T-helper 1 cell treated with Interleukin-12 subunit alpha and Interleukin-12 subunit beta and Interleukin-4 antibody, amounts not matched to agents 30 μg/mL and 1 μg/mL, for 36 hours (primary cell): ENCODE data around the gene NLRP3.
"Not testable (repeated sequence)": the region's sequence is repeated elsewhere in the genome, so short reads cannot be mapped to it uniquely, and the experiment has no call there.

ENCODE experiments used
- H3K27ac Mint-ChIP-seq: one replicate; pipeline ENCODE4 v1.8.0; 2021; ENCODE audit warnings: mild to moderate bottlenecking, mixed read lengths
- H3K27me3 Mint-ChIP-seq: one replicate; pipeline ENCODE4 v1.8.0; 2021; ENCODE audit warnings: low read depth, mixed read lengths
- H3K36me3 Mint-ChIP-seq: one replicate; pipeline ENCODE4 v1.8.0; 2021; ENCODE audit warnings: low read depth, mixed read lengths
- H3K4me1 Mint-ChIP-seq: one replicate; pipeline ENCODE4 v1.8.0; 2021; ENCODE audit warnings: low read depth, mixed read lengths
- H3K4me3 Mint-ChIP-seq: one replicate; pipeline ENCODE4 v1.8.0; 2021; ENCODE audit warnings: mild to moderate bottlenecking, moderate library complexity, mixed read lengths
- H3K9me3 Mint-ChIP-seq: one replicate; pipeline ENCODE4 v1.8.0; 2021; ENCODE audit warnings: mixed read lengths

Gene NLRP3

GRCh38 chr1:247456914-247457639 lies 41.1 kb downstream of the NLRP3 start:
- Mint-ChIP-seq H3K36me3 (no peaks in the 10 kb centered on the region), H3K9me3 (no peaks in the 10 kb centered on the region), H3K4me1 (no peaks in the 10 kb centered on the region), H3K27me3 (peaks cover 8% of the 10 kb centered on the region), H3K4me3 (no peak overlapping the region), H3K27ac (no peak overlapping the region)

DNA sequence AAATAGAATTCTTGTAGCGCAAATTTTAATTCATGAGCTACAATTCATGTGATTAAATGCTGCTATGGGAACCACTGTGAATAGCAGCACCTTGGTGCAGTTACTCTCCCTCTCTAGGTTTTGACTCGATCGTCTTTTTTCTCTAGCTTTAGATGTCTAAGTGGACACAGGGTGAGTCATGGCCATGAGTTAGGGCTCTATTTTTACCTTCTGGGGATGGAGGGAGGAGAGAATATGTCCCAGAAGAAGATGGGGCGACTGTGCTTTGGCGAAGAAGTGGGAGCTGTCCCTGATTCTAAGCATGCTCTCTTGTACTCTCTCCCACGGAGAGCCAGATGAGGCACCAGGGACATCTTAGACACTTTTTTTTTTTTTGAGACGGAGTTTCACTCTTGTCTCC lies 43.5 kb downstream of the NLRP3 start:
- H3K4me3 Mint-ChIP-seq, result no peak overlapping the region
- H3K27me3 Mint-ChIP-seq, result peaks cover 7% of the 10 kb centered on the region
- no peaks in the 10 kb centered on the region for H3K36me3 Mint-ChIP-seq
- no peak overlapping the region for H3K27ac Mint-ChIP-seq
- no peaks in the 10 kb centered on the region for H3K9me3 Mint-ChIP-seq
- H3K4me1 Mint-ChIP-seq, result no peaks in the 10 kb centered on the region

DNA sequence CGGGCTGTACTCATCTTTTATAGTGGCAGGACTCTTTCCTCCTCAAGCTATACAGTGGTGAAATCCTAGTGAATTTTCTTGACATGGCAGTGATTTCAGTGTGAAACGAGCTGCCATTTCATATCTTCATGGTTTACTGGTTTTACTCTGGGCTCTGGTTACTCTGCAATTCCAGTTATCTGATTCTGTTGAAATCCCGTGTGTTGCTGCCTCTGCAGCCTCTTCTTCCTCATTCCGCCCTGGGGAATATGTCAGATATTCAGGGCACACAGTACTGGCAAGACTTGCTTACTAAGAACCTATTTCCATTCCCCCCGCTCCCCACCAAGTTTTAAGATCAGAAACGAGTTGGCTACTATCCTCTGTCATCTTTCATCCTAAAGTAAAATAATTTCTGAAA lies 49.8 kb downstream of the NLRP3 start:
- Mint-ChIP-seq H3K9me3 (no peaks in the 10 kb centered on the region), H3K27me3 (no peaks in the 10 kb centered on the region), H3K36me3 (no peaks in the 10 kb centered on the region), H3K27ac (no peak overlapping the region), H3K4me3 (no peak overlapping the region), H3K4me1 (no peaks in the 10 kb centered on the region)

- Mint-ChIP-seq H3K27me3 (no peaks in the 10 kb centered on the region), H3K4me1 (no peaks in the 10 kb centered on the region), H3K4me3 (no peak overlapping the region), H3K9me3 (no peaks in the 10 kb centered on the region), H3K27ac (no peak overlapping the region), H3K36me3 (no peaks in the 10 kb centered on the region)
These were observed 51.2 kb downstream of the NLRP3 start for GRCh38 chr1:247467129-247467528.

DNA sequence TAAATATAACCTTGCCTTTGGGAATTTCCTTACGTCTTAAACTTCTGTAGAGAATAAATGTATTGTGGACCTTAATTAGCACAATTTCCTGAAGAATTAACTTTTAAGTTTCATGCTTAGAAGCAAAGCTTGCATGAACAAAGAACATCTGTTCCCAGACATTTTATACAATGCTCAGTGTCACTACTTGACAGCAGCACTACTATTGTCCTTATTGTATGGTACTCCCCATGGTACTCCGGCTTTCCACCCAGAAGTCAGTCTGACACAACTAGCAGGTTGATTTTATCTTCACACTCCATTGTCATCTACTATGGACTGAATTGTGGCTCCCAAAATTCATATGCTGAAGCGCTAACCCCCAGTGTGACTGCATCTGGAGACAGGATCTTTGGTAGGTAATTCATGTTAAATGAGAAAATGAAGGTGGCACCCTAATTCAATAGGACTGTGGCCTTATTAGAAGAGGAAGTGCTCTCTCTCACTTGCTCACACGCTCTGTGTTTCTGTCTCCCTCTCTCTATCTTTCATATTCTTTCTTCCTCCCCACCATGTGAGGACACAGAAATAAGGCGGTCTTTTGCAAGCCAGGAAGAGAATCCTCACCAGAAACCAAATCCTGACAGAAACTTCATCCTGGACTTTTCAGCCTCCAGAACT lies 52.6 kb downstream of the NLRP3 start:
- no peaks in the 10 kb centered on the region for H3K36me3 Mint-ChIP-seq
- no peaks in the 10 kb centered on the region for H3K9me3 Mint-ChIP-seq
- H3K4me3 Mint-ChIP-seq, result no peak overlapping the region
- H3K27ac Mint-ChIP-seq, result no peak overlapping the region
- no peaks in the 10 kb centered on the region for H3K4me1 Mint-ChIP-seq
- no peaks in the 10 kb centered on the region for H3K27me3 Mint-ChIP-seq

DNA sequence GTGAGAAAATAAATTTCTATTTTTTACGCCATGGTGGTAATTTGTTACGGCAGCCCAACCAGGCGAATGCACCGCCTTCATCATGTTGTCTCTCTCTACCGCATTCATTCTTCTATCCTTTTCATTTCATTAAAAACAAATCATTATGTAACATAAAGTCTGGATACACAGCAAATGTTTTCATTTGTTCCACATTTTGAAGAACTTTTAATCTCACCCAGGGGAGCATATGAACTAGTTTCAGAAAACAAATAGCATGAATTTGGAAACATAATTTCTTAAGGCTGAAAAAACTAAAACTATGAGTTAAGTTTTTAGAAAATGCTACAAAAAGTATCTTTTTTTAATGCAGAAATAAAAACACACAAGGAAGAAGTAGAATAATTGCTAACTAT lies 53.2 kb downstream of the NLRP3 start:
- no peak overlapping the region for H3K4me3 Mint-ChIP-seq
- no peaks in the 10 kb centered on the region for H3K27me3 Mint-ChIP-seq
- H3K27ac Mint-ChIP-seq, result no peak overlapping the region
- no peaks in the 10 kb centered on the region for H3K36me3 Mint-ChIP-seq
- no peaks in the 10 kb centered on the region for H3K9me3 Mint-ChIP-seq
- no peaks in the 10 kb centered on the region for H3K4me1 Mint-ChIP-seq

DNA sequence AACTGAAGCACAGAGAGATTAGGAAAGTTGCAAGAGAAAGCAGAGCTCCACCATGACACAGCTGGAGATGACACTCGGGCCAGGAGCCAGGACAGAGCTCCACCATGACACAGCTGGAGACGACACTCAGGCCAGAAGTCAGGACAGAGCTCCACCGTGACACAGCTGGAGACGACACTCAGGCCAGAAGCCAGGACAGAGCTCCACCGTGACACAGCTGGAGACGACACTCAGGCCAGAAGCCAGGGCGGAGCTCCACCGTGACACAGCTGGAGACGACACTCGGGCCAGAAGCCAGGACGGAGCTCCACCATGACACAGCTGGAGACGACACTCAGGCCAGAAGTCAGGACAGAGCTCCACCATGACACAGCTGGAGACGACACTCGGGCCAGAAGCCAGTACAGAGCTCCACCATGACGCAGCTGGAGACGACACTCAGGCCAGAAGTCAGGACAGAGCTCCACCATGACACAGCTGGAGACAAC lies 55.0 kb downstream of the NLRP3 start:
- H3K27ac Mint-ChIP-seq, H3K36me3 Mint-ChIP-seq, H3K4me1 Mint-ChIP-seq, H3K27me3 Mint-ChIP-seq, H3K9me3 Mint-ChIP-seq, H3K4me3 Mint-ChIP-seq: not testable (repeated sequence)

- H3K4me1 Mint-ChIP-seq, result no peaks in the 10 kb centered on the region
These were observed 55.6 kb downstream of the NLRP3 start for GRCh38 chr1:247471445-247472016.

DNA sequence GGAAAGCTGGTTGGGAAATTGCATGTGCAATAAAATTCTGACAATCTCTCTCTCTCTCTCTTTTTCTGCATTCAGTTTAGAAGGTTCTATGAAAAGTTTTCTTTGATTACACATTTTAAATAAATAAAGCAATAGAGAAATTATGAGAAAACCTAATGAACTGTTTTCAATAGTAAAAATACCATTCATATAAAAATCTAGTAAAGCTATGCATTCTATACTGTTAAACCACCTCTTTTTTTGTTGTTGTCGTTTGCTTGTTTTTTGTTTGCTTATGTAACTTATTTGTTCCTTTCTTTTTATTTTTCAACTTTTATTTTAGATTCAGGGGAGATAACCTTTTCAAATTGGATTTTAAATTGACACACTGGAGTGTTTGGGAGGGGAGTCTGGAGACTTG lies 56.1 kb downstream of the NLRP3 start:
- no peaks in the 10 kb centered on the region for H3K36me3 Mint-ChIP-seq
- no peak overlapping the region for H3K4me3 Mint-ChIP-seq
- H3K27me3 Mint-ChIP-seq, result no peaks in the 10 kb centered on the region
- no peaks in the 10 kb centered on the region for H3K4me1 Mint-ChIP-seq
- H3K27ac Mint-ChIP-seq, result no peak overlapping the region
- no peaks in the 10 kb centered on the region for H3K9me3 Mint-ChIP-seq

More at GRCh38 chr1:247471445-247472016, 55.6 kb downstream of the NLRP3 start:
- no peaks in the 10 kb centered on the region for H3K9me3 Mint-ChIP-seq
- no peak overlapping the region for H3K27ac Mint-ChIP-seq
- H3K36me3 Mint-ChIP-seq, result no peaks in the 10 kb centered on the region
- H3K27me3 Mint-ChIP-seq, result no peaks in the 10 kb centered on the region
- H3K4me3 Mint-ChIP-seq, result no peak overlapping the region

GRCh38 chr1:247474367-247474766 lies 58.4 kb downstream of the NLRP3 start:
- no peak overlapping the region for H3K27ac Mint-ChIP-seq
- no peaks in the 10 kb centered on the region for H3K36me3 Mint-ChIP-seq
- no peak overlapping the region for H3K4me3 Mint-ChIP-seq
- H3K4me1 Mint-ChIP-seq, result no peaks in the 10 kb centered on the region
- no peaks in the 10 kb centered on the region for H3K27me3 Mint-ChIP-seq
- H3K9me3 Mint-ChIP-seq, result no peaks in the 10 kb centered on the region

DNA sequence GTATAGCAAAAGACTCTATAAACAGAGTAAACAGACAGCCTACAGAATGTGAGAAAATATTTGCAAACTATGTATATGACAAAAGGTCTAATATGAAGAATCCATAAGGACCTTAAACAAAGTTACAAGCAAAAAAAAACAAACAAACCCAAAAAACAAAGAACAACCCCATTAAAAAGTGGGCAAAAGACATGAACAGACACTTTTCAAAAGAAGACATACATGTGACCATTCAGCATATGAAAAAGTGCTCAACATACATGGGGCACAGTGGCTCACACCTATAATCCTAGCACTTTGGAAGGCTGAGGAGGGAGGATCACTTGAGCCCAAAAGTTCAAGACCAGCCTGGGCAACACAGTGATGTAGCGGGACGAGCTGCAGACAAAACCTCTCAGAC lies 59.8 kb downstream of the NLRP3 start:
- Mint-ChIP-seq H3K27ac (no peak overlapping the region), H3K4me1 (no peaks in the 10 kb centered on the region), H3K4me3 (no peak overlapping the region)

GRCh38 chr1:247476328-247477058 lies 60.5 kb downstream of the NLRP3 start:
- not testable (repeated sequence) for H3K4me1 Mint-ChIP-seq, H3K36me3 Mint-ChIP-seq, H3K9me3 Mint-ChIP-seq, H3K4me3 Mint-ChIP-seq, H3K27ac Mint-ChIP-seq, H3K27me3 Mint-ChIP-seq

More for the DNA sequence above, 59.8 kb downstream of the NLRP3 start:
- Mint-ChIP-seq H3K36me3 (no peaks in the 10 kb centered on the region), H3K27me3 (no peaks in the 10 kb centered on the region), H3K9me3 (no peaks in the 10 kb centered on the region)

DNA sequence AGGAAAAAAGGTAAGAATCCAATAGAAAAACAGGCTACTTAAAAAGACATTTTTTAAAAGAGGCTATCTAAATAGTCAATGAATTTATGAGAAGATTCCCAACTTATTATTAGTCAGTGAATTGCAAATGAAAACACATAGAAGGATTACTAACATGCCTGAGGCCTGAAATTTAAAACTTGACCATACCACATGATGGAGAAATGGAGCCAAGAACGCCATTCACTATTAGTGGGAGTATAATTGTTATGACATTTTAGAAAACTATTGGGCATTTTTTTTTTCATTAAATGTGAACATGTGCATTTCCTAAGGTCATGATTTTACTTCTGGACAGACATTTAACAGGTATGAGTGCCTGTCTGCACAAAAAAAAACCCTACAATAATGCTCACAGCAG lies 66.8 kb downstream of the NLRP3 start:
- no peak overlapping the region for H3K27ac Mint-ChIP-seq
- H3K9me3 Mint-ChIP-seq, result no peaks in the 10 kb centered on the region

GRCh38 chr1:247487057-247487456 lies 71.1 kb downstream of the NLRP3 start:
- H3K4me1 Mint-ChIP-seq, result no peaks in the 10 kb centered on the region

More for the DNA sequence above, 66.8 kb downstream of the NLRP3 start:
- H3K27me3 Mint-ChIP-seq, result peaks cover under 1% of the 10 kb centered on the region
- no peak overlapping the region for H3K4me3 Mint-ChIP-seq
- H3K36me3 Mint-ChIP-seq, result no peaks in the 10 kb centered on the region
- H3K4me1 Mint-ChIP-seq, result no peaks in the 10 kb centered on the region

More at GRCh38 chr1:247487057-247487456, 71.1 kb downstream of the NLRP3 start:
- H3K36me3 Mint-ChIP-seq, result no peaks in the 10 kb centered on the region
- H3K27ac Mint-ChIP-seq, result no peak overlapping the region
- H3K27me3 Mint-ChIP-seq, result peaks cover 5% of the 10 kb centered on the region
- no peak overlapping the region for H3K4me3 Mint-ChIP-seq
- no peaks in the 10 kb centered on the region for H3K9me3 Mint-ChIP-seq
